ENCODE data around the gene GPR17.

Gene GPR17

GRCh38 chr2:127645395-127646291 lies at the start of gene GPR17:
GPR17 (plus strand) TSS chr2:127646153; CDS start chr2:127650736, 4,583 bp downstream.
- no peak for DNase-seq

GRCh38 chr2:127596311-127597045 lies 49.5 kb upstream of the GPR17 start:
- DNase-seq: no peak

- no peak for DNase-seq
These were observed 48.6 kb upstream of the GPR17 start for GRCh38 chr2:127597046-127597983.

- no peak for DNase-seq
These were observed 48.0 kb upstream of the GPR17 start for GRCh38 chr2:127597984-127598380.

- no peak for DNase-seq
These were observed 47.2 kb upstream of the GPR17 start for GRCh38 chr2:127598711-127599110.

- DNase-seq: no peak
These were observed 46.7 kb upstream of the GPR17 start for GRCh38 chr2:127599211-127599610.

GRCh38 chr2:127604986-127605385 lies 41.0 kb upstream of the GPR17 start:
- no peak for DNase-seq

- no peak for DNase-seq
These were observed 40.2 kb upstream of the GPR17 start for GRCh38 chr2:127605691-127606263.

- DNase-seq: no peak
These were observed 39.1 kb upstream of the GPR17 start for GRCh38 chr2:127606625-127607398.

GRCh38 chr2:127607399-127607908 lies 38.5 kb upstream of the GPR17 start:
- no peak for DNase-seq

GRCh38 chr2:127608061-127609030 lies 37.6 kb upstream of the GPR17 start:
- no peak for DNase-seq

- no peak for DNase-seq
These were observed 36.8 kb upstream of the GPR17 start for GRCh38 chr2:127609031-127609751.

GRCh38 chr2:127609818-127610217 lies 36.1 kb upstream of the GPR17 start:
- DNase-seq: no peak

GRCh38 chr2:127610561-127610960 lies 35.4 kb upstream of the GPR17 start:
- DNase-seq: no peak

GRCh38 chr2:127611076-127611925 lies 34.7 kb upstream of the GPR17 start:
- no peak for DNase-seq

- no peak for DNase-seq
These were observed 33.7 kb upstream of the GPR17 start for GRCh38 chr2:127612111-127612822.

- no peak for DNase-seq
These were observed 31.7 kb upstream of the GPR17 start for GRCh38 chr2:127614246-127614645.

GRCh38 chr2:127614731-127615130 lies 31.2 kb upstream of the GPR17 start:
- no peak for DNase-seq

Measured in CD4-positive, alpha-beta T cell treated with Interleukin-10 for 1 hour (primary cell).